Measurements from ENCODE around the gene CAPN13.

CAPN13 gene

GRCh38 chr2:30784682-30785081, 22.6 kb downstream of the CAPN13 start:
- no peak for DNase-seq

GRCh38 chr2:30781961-30782533, 25.2 kb downstream of the CAPN13 start:
- DNase-seq, result no peak

- no peak for DNase-seq
These were observed 25.8 kb downstream of the CAPN13 start for GRCh38 chr2:30781451-30781850.

- no peak for DNase-seq
These were observed 26.4 kb downstream of the CAPN13 start for GRCh38 chr2:30780776-30781330.

- no peak for DNase-seq
These were observed 28.6 kb downstream of the CAPN13 start for GRCh38 chr2:30778611-30779010.

GRCh38 chr2:30777661-30778505, 29.4 kb downstream of the CAPN13 start:
- no peak for DNase-seq

- DNase-seq, result no peak
These were observed 30.2 kb downstream of the CAPN13 start for GRCh38 chr2:30776831-30777635.

- DNase-seq, result no peak
These were observed 31.4 kb downstream of the CAPN13 start for GRCh38 chr2:30775833-30776232.

GRCh38 chr2:30772021-30772705, 35.1 kb downstream of the CAPN13 start:
- no peak for DNase-seq

- DNase-seq, result no peak
These were observed 36.2 kb downstream of the CAPN13 start for GRCh38 chr2:30770816-30771576.

- DNase-seq, result no peak
These were observed 37.3 kb downstream of the CAPN13 start for GRCh38 chr2:30769891-30770462.

- DNase-seq, result no peak
These were observed 37.8 kb downstream of the CAPN13 start for GRCh38 chr2:30769481-30769780.

- no peak for DNase-seq
These were observed 38.4 kb downstream of the CAPN13 start for GRCh38 chr2:30768708-30769480.

- no peak for DNase-seq
These were observed 39.1 kb downstream of the CAPN13 start for GRCh38 chr2:30768036-30768686.

GRCh38 chr2:30766666-30767065, 40.6 kb downstream of the CAPN13 start:
- DNase-seq, result no peak

- DNase-seq, result no peak
These were observed 41.3 kb downstream of the CAPN13 start for GRCh38 chr2:30765876-30766470.

- no peak for DNase-seq
These were observed 42.1 kb downstream of the CAPN13 start for GRCh38 chr2:30765191-30765590.

GRCh38 chr2:30764021-30764800, 43.0 kb downstream of the CAPN13 start:
- no peak for DNase-seq

GRCh38 chr2:30763151-30763660, 44.0 kb downstream of the CAPN13 start:
- peak; percentile 60 for DNase-seq
